HL-60/S4 (cell line): ENCODE results near the gene SEC23B.
"Not testable (repeated sequence)": the region's sequence is repeated elsewhere in the genome, so short reads cannot be mapped to it uniquely, and the experiment has no call there.

Experiments
- in situ Hi-C: fragments of 300-500 bp; cut with MboI; formaldehyde crosslinking; loops from 2 replicates; pipeline ENCODE4 v1.14.3; 2022; ENCODE audit warnings: low sequenced_read_pairs

The SEC23B gene

DNA sequence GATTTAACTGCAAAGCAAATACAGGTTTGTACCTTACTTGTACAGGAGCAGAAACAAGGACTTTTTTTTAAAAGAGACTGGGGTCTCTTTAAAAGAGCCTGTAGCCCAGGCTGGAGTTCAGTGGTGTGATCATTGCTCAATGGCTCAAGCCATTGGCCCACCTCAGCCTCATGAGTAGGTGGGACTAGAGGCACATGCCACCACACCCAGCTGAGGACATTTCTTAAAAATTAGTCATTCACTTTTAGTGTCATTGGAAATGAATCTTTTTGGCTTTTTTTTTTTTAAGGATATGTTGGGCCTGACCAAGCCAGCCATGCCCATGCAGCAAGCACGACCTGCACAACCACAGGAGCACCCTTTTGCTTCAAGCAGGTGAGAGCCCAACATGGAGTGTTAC is 16.9 kb downstream of the SEC23B start:
- in situ Hi-C loops = no loop called here

DNA sequence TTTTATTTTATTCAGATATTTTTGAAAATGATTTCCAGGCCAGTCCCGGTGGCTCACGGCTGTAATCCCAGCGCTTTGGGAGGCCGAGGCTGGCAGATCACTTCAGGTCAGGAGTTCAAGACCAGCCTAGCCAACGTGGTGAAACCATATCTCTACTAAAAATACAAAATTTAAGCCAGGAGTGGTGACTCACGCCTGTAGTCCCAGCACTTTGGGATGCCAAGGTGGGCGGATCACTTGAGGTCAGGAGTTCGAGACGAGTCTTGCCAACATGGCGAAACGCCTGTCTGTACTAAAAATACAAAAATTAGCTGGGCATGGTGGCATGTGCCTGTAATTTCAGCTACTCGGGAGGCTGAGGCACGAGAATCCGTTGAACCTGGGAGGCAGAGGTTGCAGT is 19.0 kb downstream of the SEC23B start:
- in situ Hi-C loops = not testable (repeated sequence)

DNA sequence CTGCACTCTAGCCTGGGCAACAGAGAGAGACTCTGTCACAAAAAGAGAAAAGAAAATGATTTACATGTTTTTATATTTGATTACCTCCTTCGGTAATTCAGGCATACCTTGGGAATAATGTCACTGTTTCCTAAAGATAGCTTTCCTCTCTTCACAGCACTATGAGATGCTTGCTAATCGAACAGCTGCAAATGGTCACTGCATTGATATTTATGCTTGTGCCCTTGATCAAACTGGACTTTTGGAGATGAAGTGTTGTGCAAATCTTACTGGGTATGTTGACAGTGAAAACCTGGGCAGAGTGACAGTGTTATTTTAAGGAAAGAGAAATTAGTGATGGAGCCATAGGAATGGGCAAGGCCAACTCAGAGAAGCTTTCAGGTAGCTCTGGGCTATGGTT is 19.6 kb downstream of the SEC23B start:
- in situ Hi-C loops = no loop called here

DNA sequence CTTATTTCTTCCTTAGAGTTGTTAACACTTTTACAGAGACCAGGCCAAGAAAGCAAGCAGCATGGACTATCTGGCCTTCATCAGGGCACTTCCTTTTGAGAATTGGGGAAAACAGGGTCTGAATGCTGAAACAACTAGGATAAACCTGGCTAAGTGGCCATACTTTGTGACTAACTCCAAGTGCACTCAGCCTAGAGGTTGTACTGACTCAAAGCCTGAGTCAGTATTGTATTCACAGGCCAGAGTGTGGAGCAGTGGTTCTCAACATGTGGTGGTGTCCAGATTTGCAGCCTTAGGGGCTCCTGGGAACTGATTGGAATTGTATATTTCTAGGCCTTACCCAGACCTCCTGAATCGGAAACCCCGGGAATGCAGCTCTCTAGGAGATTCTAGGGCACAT is 20.1 kb downstream of the SEC23B start:
- in situ Hi-C loops = no loop called here

DNA sequence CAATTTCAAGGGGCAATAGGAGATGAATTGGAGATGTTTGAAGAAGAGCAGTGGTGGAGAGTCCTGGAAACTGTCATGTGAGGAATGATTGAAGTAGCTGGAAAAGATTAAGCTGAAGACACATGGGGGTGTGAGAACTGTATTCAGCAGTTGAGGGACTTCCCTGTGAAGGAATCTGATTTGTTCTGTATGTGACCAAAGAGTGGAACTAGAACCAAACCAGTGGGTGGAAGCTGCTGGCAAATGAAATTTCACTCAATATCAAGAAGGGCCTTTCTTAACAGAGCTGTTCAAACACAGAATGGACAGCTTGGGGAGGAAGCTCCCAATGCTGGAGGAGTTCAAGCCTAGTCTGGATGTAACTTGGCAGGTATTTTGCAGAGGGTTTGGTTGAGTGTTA is 21.3 kb downstream of the SEC23B start:
- in situ Hi-C loops = no loop called here

DNA sequence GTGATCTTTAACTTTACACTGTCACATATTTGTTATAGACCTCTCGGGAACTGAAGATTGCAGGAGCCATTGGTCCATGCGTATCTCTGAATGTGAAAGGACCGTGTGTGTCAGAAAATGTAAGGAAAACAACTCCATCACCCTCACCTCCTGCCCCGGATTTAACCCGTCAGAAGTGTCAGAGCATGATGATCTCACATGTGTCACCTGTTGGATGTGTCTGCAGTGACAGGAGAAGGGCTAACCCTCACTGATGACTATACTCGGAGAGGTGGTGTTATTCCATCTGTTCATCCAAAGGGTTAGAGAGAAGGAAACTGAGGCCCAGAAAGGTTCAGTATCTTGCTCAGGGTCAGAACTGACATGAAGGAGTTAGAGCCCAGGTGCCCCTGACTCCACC is 24.9 kb downstream of the SEC23B start:
- in situ Hi-C loops = no loop called here

DNA sequence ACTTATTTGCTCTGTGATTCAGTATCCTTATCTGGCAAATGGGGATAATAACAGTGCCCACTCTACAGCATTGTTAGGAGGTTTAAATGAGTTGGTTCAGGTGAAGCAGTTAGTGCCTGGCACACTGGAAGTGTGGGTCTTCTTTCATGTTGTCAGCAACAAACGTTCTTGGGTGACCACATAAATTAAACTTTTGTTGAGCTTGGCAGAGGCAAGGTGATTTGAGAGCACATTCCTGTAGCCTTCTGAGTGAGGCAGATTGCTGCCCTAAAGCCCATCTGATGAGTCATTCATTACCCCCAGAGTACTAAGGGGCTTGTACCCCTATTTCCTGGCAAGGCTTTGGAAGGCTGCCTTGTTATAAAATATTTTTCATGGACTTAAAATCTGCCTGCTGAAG is 25.8 kb downstream of the SEC23B start:
- in situ Hi-C loops = no loop called here

DNA sequence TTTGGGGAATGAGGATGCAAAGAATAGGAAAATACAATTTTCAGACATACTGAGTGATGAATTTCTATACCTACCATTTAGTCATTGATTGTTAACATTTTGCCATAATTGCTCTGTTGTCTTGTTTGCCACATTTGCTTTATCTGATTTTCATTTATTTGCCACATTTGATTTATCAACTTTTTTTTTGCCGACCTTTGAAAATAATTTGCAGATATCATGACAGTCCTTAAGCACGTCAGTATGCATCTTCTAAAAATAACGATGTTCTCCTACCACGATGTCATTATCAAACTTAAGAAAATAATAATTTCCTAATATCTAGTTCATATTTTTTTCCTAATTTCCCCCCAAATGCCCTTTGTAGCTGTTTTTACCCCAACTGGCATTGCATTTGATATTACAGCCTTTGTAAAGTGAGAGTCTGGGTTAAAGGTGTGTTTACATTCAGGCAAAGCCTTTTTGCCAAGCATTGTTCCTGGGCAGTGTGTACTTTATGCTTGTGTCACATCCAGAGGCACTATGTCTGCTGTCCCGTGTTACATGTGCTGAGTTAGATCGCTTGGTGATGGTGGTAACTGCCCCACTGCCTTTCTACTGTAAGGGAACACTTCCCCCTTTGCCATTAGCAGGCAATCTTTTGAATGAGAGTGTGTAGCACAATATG is 26.4 kb downstream of the SEC23B start:
- in situ Hi-C loops = no loop called here

DNA sequence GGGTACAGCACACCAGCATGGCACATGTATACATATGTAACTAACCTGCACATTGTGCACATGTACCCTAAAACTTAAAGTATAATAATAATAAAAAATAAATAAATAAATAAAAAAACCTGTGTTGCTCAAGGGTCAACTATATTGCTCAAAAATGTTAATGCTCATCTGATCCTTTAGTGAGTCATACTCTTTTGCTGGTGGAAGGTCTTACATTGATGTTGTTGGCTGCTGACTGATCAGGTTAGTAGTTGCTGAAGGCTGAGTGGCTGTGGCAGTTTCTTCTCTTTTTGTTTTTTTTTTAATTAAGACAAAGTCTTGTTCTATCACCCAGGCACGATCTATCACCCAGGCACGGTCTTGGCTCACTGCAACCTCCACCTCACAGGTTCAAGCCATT is 29.9 kb downstream of the SEC23B start:
- in situ Hi-C loops = no loop called here

- in situ Hi-C loops = no loop called here
Observed at GRCh38 chr20:18541741-18542140, 34.0 kb downstream of the SEC23B start.

DNA sequence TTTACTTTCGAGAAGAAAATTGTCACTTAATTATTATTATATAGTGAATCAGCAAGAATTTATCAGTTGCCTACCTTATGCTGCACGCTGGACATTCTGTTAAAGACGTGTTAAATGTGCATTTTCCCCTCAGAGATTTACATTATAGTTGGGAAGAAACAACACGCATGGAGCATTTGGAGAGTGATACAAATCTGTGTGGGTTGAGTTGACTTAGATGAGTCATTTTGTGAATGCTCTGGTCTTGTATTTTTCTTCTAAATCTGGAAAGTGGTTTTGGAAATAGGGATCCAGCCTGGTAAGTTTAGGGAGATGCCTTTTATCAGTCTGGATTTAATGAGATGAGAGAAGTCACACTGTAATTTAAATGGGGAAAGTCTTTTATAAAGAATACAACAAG is 35.5 kb downstream of the SEC23B start:
- in situ Hi-C loops = no loop called here

DNA sequence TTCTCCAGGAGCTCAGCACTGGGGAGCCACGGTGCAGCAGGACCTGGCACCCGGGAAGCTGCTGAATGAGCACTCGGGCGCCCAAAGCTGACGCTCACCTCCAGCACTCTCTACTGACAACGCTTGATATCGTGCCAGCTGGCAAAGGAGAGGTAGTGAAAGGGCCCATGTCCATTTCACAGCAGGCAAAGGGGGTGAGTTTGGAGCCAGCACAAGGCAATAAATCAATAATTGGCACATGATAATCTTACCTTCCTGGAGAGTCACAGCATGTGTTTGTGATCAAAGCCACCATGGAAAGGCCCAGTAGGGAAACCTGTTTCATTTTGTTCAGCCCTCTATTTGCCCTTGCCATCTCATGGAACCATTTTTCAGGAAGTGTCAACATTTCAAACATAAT is 36.2 kb downstream of the SEC23B start:
- in situ Hi-C loops = no loop called here

- in situ Hi-C loops = no loop called here
Observed at GRCh38 chr20:18545566-18545965, 37.8 kb downstream of the SEC23B start.

- in situ Hi-C loops = no loop called here
Observed at GRCh38 chr20:18548465-18548864, 40.7 kb downstream of the SEC23B start.

DNA sequence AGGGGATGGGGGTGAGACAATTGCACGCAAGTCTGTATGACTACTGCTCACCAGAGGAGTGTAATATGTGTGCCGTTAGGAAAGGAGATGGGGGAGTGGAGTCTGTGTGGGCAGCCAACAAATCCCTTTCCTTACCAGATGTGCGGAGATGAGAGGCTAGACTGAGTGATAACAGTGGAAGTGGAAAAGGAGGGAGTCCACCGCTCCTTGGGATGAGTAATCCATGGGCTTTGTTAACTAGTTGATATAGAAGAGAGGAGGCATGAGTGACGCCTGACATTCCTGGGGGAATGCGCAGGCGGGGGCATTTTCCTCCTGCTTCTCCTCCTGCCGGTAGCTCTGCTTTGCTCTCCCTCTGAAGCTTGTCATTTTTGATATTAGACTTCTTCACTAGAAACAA is 46.0 kb downstream of the SEC23B start:
- in situ Hi-C loops = no loop called here

DNA sequence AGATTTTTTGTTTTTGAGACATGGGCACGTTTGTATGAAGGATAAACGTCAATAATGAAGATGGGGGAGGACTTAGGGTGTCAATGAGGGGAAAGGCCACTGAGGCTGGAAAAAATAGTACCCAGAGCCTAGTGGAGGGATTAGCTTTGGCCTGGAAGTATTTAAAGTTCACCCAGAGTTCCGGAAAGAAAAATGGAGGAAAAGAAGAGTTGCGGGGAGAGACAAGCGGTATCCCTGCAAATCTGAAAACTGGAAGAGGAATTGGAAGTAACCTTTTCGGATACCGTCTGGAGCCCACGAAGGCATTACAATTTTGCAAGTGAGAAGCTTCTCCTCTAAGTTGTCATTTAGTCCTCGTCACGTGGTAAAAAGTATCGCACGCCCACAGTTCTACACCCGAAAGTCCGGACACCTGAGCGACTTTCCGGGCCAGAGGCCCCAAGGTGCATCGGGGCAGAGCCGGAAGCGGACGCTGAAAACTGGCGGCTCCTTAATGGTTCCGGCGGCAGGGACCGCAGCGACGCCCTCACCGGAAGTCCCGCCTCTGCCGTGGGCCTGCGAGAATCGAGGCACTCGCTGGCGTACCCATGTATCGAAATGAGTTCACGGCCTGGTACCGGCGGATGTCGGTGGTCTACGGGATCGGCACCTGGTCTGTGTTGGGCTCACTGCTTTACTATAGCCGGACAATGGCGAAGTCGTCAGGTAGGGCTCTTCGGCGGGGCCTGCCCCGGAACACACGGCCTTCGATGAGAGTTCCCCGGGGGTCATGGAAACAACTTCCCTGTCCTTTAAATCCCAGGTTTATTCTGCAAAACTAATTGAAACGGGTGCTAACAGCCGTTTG is 59.4 kb downstream of the SEC23B start, which contains the start of gene SMIM26:
SMIM26 (plus strand) TSS at position 541 of the 847 bp plus-strand sequence; CDS start at position 588, 47 bp downstream.
- in situ Hi-C loops = no loop called here

DNA sequence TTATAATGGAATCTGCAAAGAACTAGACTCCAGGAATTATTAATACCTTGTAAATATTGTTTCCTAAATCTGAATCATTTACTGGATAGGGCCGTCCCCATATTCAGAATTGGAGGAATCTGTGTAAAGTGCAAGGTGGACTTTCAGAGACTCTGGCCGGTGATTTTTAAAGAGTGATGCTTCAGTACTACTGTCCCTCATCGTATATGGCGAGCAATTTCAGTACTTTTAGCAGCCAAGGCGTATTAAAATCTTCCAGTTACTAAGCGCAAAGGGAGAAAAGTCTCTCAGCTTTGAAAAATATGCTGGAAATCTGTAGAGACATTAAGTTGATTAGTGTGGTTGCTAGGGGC is 60.0 kb downstream of the SEC23B start:
- in situ Hi-C loops = no loop called here

GRCh38 chr20:18571009-18571408 is 63.3 kb downstream of the SEC23B start:
- in situ Hi-C loops = no loop called here

GRCh38 chr20:18571578-18571977 is 63.8 kb downstream of the SEC23B start:
- in situ Hi-C loops = no loop called here

DNA sequence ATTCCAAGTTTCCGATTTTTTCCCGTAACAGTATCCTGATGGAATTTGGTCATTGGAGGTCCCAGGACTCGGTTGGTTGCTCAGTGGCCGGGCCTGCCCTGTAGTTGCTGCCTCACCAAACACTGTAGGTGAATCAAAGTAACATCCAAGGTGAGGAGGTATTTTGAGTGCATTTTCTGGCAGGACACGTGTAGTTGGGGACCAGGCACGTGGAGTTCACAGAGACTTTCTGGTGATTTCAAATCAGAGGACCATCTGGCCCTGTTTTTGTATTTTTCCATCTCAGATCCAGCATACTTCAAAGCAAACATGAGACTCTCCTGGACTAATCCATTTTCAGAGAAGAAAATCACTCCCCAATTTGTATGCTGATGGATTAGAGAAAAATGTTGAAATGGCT is 70.2 kb downstream of the SEC23B start:
- in situ Hi-C loops = no loop called here

DNA sequence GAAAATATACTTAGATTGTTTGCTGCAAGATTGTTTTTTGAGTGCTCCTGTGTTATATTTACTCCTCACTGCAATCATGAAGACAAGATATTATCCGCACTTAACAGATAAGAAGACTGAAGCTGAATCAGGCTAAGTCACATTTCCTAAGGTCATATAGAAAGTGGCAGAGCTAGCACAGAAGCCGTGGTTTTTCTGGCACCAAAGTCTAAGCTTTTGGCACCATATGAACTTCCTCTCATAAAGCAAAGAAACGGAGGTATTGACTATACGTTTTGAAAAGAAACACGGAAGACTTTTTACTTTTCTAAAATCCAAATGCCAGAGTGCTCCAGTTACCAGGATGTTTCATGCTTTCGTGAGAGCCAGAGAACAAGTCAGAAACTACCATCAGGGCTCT is 70.8 kb downstream of the SEC23B start:
- in situ Hi-C loops = no loop called here

- in situ Hi-C loops = no loop called here
Observed at GRCh38 chr20:18580012-18580411, 72.3 kb downstream of the SEC23B start.
